Activated CD8-positive, alpha-beta memory T cell treated with anti-CD3 and anti-CD28 coated beads, Interleukin-2, amount 50 U/mL, for 1 hour (primary cell): Measurements from ENCODE around the gene AQP10.
"Not testable (repeated sequence)": the region's sequence is repeated elsewhere in the genome, so short reads cannot be mapped to it uniquely, and the experiment has no call there.

Experiments
- DNase-seq: peaks from one replicate; pipeline ENCODE4 v3.0.0-alpha.2; 2020; ENCODE audit errors: extremely low read depth

Gene AQP10

GRCh38 chr1:154324241-154324640, 3.3 kb downstream of the AQP10 start:
- no peak for DNase-seq

GRCh38 chr1:154324669-154325582, 4.0 kb downstream of the AQP10 start, which contains the start of gene ATP8B2:
TSS of gene ATP8B2 (plus strand) at chr1:154325525. CDS start at chr1:154328142, 2,617 bp downstream.
- DNase-seq = peak; percentile 57

- DNase-seq = no peak
Measured at GRCh38 chr1:154325583-154326545, 5.0 kb downstream of the AQP10 start.

- no peak for DNase-seq
Measured at GRCh38 chr1:154326546-154327465, 5.9 kb downstream of the AQP10 start.

- DNase-seq = no peak
Measured at GRCh38 chr1:154327466-154328317, 6.8 kb downstream of the AQP10 start.

GRCh38 chr1:154328318-154329151, 7.6 kb downstream of the AQP10 start:
- DNase-seq = peak; percentile 60

GRCh38 chr1:154329152-154329521, 8.2 kb downstream of the AQP10 start:
- DNase-seq = no peak

GRCh38 chr1:154329551-154330131, 8.7 kb downstream of the AQP10 start:
- no peak for DNase-seq

GRCh38 chr1:154330669-154331068, 9.8 kb downstream of the AQP10 start:
- no peak for DNase-seq

GRCh38 chr1:154334079-154335024, 13.5 kb downstream of the AQP10 start:
- no peak for DNase-seq

GRCh38 chr1:154335025-154335714, 14.3 kb downstream of the AQP10 start:
- peak; percentile 86 for DNase-seq

- no peak for DNase-seq
Measured at GRCh38 chr1:154337253-154337894, 16.5 kb downstream of the AQP10 start.

- DNase-seq = no peak
Measured at GRCh38 chr1:154338875-154339274, 18.0 kb downstream of the AQP10 start.

- DNase-seq = not testable (repeated sequence)
Measured at GRCh38 chr1:154341366-154341765, 20.5 kb downstream of the AQP10 start.

GRCh38 chr1:154342132-154342531, 21.2 kb downstream of the AQP10 start:
- DNase-seq = no peak

GRCh38 chr1:154342836-154343472, 22.1 kb downstream of the AQP10 start:
- no peak for DNase-seq
